ENCODE measurements around the gene REXO1.
A peak's percentile ranks its signal among the peaks of the same experiment; 100 is the strongest.

The REXO1 gene

DNA sequence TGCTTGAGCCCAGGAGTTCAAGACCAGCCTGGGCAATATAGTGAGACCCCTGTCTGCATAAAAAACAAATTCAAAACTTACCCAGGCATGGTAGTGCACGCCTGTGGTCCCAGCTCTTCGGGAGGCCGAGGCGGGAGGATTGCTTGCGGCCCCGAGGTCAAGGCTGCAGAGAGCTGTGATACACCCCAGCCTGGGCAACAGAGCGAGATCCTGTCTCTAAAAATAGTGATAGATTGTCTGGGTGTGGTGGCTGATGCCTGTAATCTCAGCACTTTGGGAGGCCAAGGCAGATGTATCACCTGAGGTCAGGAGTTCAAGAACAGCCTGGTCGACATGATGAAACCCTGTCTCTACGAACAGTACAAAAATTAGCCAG lies 19.1 kb upstream of the REXO1 start:
- no peak for DNase-seq
- no peak overlapping the region for H2BK5ac ChIP-seq (ENCODE audit: low read length)

DNA sequence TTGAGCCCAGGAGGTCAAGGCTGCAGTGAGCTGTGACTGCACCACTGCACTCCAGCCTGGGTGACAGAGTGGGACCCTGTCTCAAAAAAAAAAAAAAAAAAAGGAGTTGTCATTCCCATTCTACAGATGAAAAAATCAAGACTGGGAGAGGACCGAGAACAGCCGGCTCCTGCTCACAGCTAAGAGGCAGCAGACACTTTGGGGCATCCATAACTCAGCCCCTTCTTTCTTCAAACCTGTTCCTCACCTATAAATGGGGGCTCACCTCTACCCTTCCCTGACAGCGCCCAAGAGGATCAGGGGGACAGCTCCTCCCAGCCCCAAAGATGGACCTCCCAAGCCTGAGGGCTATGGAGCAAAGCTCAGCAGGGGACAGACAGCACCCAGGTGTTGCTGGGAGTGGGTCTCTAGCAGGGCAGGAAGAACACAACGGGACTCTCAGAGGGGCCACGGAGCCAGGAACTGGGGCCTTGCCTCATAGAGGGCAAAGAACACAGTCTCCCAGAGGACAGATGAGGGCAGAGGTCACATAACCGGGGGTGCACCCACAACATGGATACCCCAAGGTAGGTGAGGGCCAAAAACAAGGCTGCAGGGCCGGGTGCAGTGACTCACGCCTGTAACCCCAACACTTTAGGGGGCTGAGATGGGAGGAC lies 18.5 kb upstream of the REXO1 start:
- DNase-seq: no peak
- H3K4ac ChIP-seq (ENCODE audit: low read depth, low read length): no peak overlapping the region

More for the DNA sequence above, 19.1 kb upstream of the REXO1 start:
- H3K27ac ChIP-seq (ENCODE audit: low read depth, low read length): no peak overlapping the region
- no peak overlapping the region for H3K23ac ChIP-seq (ENCODE audit: low read length)
- no peak overlapping the region for H4K8ac ChIP-seq (ENCODE audit: low read depth, low read length)
- H2BK120ac ChIP-seq (ENCODE audit: low read depth, low read length): no peak overlapping the region
- WGBS (ENCODE audit: extremely low coverage, insufficient coverage, low lambda C conversion rate): no CpG with 5 or more reads among the region's 9 CpGs
- H3K27me3 ChIP-seq (ENCODE audit: insufficient read depth, low read length, poor library complexity): no peaks in the 10 kb centered on the region
- peaks cover 1% of the 10 kb centered on the region for H3K79me2 ChIP-seq (ENCODE audit: control insufficient read depth, insufficient read depth, low read length)
- H3K36me3 ChIP-seq (ENCODE audit: control insufficient read depth, insufficient read depth, low read length): no peaks in the 10 kb centered on the region
- H2BK15ac ChIP-seq (replicated peaks; ENCODE audit: low read depth): no peak overlapping the region
- no peak overlapping the region for H3K4ac ChIP-seq (ENCODE audit: low read depth, low read length)
- H2AK5ac ChIP-seq (ENCODE audit: low read length): no peak overlapping the region
- H3K4me2 ChIP-seq (ENCODE audit: low read length): no peak overlapping the region
- H3K4me1 ChIP-seq (ENCODE audit: control insufficient read depth, low read depth, low read length): no peaks in the 10 kb centered on the region
- no peak overlapping the region for H3K18ac ChIP-seq (ENCODE audit: low read length)
- H3K9ac ChIP-seq (ENCODE audit: low read length): no peak overlapping the region
- H3K4me3 ChIP-seq (ENCODE audit: low read length): no peak overlapping the region
- H3K79me1 ChIP-seq (ENCODE audit: low read length): no peaks in the 10 kb centered on the region
- H3K56ac ChIP-seq (ENCODE audit: low read length): no peak overlapping the region
- H4K5ac ChIP-seq (ENCODE audit: low read length): no peak overlapping the region

DNA sequence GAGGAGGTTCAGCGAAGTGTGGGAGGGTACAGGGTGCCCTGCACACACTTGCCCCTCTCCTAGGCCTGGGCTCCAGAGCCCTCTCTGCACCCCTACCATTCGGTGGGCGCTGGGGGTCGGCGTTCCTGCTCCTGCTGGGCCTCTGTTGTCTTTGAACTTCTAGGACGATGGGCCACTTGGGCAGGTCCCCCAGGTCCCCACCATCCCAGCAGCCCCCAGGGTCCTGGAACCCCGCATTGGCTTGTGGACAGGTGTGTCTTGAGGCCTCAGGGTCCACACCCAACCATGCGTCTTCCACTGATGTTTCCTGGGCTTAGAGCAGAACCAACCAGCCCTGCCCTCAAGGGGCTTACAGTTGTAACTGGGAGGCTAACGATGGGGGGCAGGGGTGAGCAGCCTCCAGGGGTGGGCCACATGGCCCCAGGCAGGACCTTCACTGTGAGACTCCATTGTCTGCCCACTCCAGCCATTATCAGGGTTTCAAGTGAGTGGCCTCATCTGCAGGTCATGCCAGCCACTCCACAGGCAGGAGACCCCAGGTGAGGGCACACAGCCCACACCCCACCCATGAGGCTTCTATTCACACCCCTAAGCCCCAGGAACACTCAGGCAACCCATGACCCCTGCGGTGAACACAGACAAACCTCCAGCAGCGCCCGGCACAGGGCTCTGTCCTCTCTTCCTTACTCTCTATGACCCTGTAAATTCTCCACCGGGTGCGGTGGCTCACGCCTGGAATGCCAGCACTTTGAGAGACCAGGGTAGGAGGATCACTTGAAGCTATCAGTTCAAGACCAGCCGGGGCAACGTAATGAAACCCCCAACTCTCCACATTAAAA lies 17.1 kb upstream of the REXO1 start:
- H3K27ac ChIP-seq (ENCODE audit: low read depth, low read length): no peak overlapping the region
- DNase-seq: no peak
- H3K4ac ChIP-seq (ENCODE audit: low read depth, low read length): no peak overlapping the region
- no peak overlapping the region for H2BK5ac ChIP-seq (ENCODE audit: low read length)
- WGBS (ENCODE audit: extremely low coverage, insufficient coverage, low lambda C conversion rate): no CpG with 5 or more reads among the region's 17 CpGs
- H3K56ac ChIP-seq (ENCODE audit: low read length): peak overlapping the region; percentile 96
- H3K36me3 ChIP-seq (ENCODE audit: control insufficient read depth, insufficient read depth, low read length): no peaks in the 10 kb centered on the region
- H3K27me3 ChIP-seq (ENCODE audit: insufficient read depth, low read length, poor library complexity): no peaks in the 10 kb centered on the region
- H3K4me3 ChIP-seq (ENCODE audit: low read length): no peak overlapping the region
- peaks cover 7% of the 10 kb centered on the region for H3K4me1 ChIP-seq (ENCODE audit: control insufficient read depth, low read depth, low read length)
- H4K8ac ChIP-seq (ENCODE audit: low read depth, low read length): no peak overlapping the region
- H3K23ac ChIP-seq (ENCODE audit: low read length): peak overlapping the region; percentile 85
- H3K9ac ChIP-seq (ENCODE audit: low read length): peak overlapping the region; percentile 86
- H4K5ac ChIP-seq (ENCODE audit: low read length): no peak overlapping the region
- peak overlapping the region; percentile 3 for H3K18ac ChIP-seq (ENCODE audit: low read length)
- peak overlapping the region; percentile 74 for H3K4me2 ChIP-seq (ENCODE audit: low read length)
- H3K79me1 ChIP-seq (ENCODE audit: low read length): peaks cover 4% of the 10 kb centered on the region
- no peak overlapping the region for H2BK120ac ChIP-seq (ENCODE audit: low read depth, low read length)
- H2AK5ac ChIP-seq (ENCODE audit: low read length): no peak overlapping the region
- peaks cover 21% of the 10 kb centered on the region for H3K79me2 ChIP-seq (ENCODE audit: control insufficient read depth, insufficient read depth, low read length)
- H2BK15ac ChIP-seq (replicated peaks; ENCODE audit: low read depth): no peak overlapping the region

More for the DNA sequence above, 18.5 kb upstream of the REXO1 start:
- H3K4me2 ChIP-seq (ENCODE audit: low read length): no peak overlapping the region
- H4K8ac ChIP-seq (ENCODE audit: low read depth, low read length): no peak overlapping the region
- H3K56ac ChIP-seq (ENCODE audit: low read length): no peak overlapping the region
- H3K27me3 ChIP-seq (ENCODE audit: insufficient read depth, low read length, poor library complexity): no peaks in the 10 kb centered on the region
- no peaks in the 10 kb centered on the region for H3K79me1 ChIP-seq (ENCODE audit: low read length)
- H3K23ac ChIP-seq (ENCODE audit: low read length): no peak overlapping the region
- no peak overlapping the region for H3K9ac ChIP-seq (ENCODE audit: low read length)
- no peak overlapping the region for H3K27ac ChIP-seq (ENCODE audit: low read depth, low read length)
- H2BK5ac ChIP-seq (ENCODE audit: low read length): no peak overlapping the region
- no peak overlapping the region for H2BK15ac ChIP-seq (replicated peaks; ENCODE audit: low read depth)
- H3K36me3 ChIP-seq (ENCODE audit: control insufficient read depth, insufficient read depth, low read length): no peaks in the 10 kb centered on the region
- WGBS (ENCODE audit: extremely low coverage, insufficient coverage, low lambda C conversion rate): no CpG with 5 or more reads among the region's 8 CpGs
- peaks cover 6% of the 10 kb centered on the region for H3K79me2 ChIP-seq (ENCODE audit: control insufficient read depth, insufficient read depth, low read length)
- no peak overlapping the region for H2BK120ac ChIP-seq (ENCODE audit: low read depth, low read length)
- no peak overlapping the region for H3K18ac ChIP-seq (ENCODE audit: low read length)
- H3K4me1 ChIP-seq (ENCODE audit: control insufficient read depth, low read depth, low read length): no peaks in the 10 kb centered on the region
- H2AK5ac ChIP-seq (ENCODE audit: low read length): no peak overlapping the region
- H3K4me3 ChIP-seq (ENCODE audit: low read length): no peak overlapping the region
- H4K5ac ChIP-seq (ENCODE audit: low read length): no peak overlapping the region

DNA sequence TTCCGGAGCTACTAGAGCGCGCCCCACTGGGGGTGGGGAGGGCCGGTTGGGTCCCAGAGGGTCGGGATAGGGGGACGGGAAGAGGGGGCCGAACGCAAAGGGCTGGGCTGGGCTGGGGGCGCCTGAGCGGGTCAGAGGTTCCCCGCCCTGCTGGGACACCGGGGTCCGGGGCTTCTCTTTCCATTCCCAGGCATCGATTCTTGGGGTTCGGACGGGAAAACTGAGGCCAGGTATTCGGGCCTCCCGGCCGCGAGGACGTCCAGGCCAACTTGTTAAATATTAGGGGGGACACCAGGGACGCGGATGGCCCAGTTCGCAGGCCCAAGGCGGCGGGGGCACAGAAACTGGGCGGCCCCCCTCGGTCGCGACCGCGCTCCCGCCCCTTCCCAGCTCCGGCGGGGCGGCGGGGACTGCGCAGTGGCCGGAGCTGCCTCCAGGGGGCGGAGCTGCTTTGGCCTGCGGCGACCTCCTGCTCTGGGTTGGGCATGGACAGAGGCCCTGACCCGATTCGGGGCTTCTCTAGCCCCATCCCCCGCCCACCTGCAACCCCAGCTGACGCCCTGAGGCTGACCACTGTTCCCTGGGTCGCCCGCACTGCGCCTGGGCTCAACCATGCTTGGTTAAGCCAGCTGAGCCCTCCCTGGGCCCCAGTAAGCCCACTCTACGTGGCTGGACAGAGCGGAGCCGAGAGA lies 16.3 kb upstream of the REXO1 start:
- H3K4me3 ChIP-seq (ENCODE audit: low read length): peak overlapping the region; percentile 54
- peak overlapping the region; percentile 74 for H3K4me2 ChIP-seq (ENCODE audit: low read length)
- peak overlapping the region; percentile 98 for H3K4ac ChIP-seq (ENCODE audit: low read depth, low read length)
- H4K5ac ChIP-seq (ENCODE audit: low read length): no peak overlapping the region
- H3K27me3 ChIP-seq (ENCODE audit: insufficient read depth, low read length, poor library complexity): no peaks in the 10 kb centered on the region
- peaks cover 4% of the 10 kb centered on the region for H3K79me1 ChIP-seq (ENCODE audit: low read length)
- peak overlapping the region; percentile 85 for H3K23ac ChIP-seq (ENCODE audit: low read length)
- H4K8ac ChIP-seq (ENCODE audit: low read depth, low read length): peak overlapping the region; percentile 82
- peak overlapping the region; percentile 69 for H2BK120ac ChIP-seq (ENCODE audit: low read depth, low read length)
- H3K9ac ChIP-seq (ENCODE audit: low read length): peak overlapping the region; percentile 94
- H3K4me1 ChIP-seq (ENCODE audit: control insufficient read depth, low read depth, low read length): peaks cover 8% of the 10 kb centered on the region
- WGBS (ENCODE audit: extremely low coverage, insufficient coverage, low lambda C conversion rate): no CpG with 5 or more reads among the region's 52 CpGs
- peak overlapping the region; percentile 10 for H2BK15ac ChIP-seq (replicated peaks; ENCODE audit: low read depth)
- DNase-seq: peak; percentile 83
- peak overlapping the region; percentile 27 for H2BK5ac ChIP-seq (ENCODE audit: low read length)
- H3K56ac ChIP-seq (ENCODE audit: low read length): peak overlapping the region; percentile 96
- H3K36me3 ChIP-seq (ENCODE audit: control insufficient read depth, insufficient read depth, low read length): no peaks in the 10 kb centered on the region
- H3K18ac ChIP-seq (ENCODE audit: low read length): peak overlapping the region; percentile 96
- peak overlapping the region; percentile 92 for H3K27ac ChIP-seq (ENCODE audit: low read depth, low read length)
- peaks cover 27% of the 10 kb centered on the region for H3K79me2 ChIP-seq (ENCODE audit: control insufficient read depth, insufficient read depth, low read length)
- H2AK5ac ChIP-seq (ENCODE audit: low read length): no peak overlapping the region

DNA sequence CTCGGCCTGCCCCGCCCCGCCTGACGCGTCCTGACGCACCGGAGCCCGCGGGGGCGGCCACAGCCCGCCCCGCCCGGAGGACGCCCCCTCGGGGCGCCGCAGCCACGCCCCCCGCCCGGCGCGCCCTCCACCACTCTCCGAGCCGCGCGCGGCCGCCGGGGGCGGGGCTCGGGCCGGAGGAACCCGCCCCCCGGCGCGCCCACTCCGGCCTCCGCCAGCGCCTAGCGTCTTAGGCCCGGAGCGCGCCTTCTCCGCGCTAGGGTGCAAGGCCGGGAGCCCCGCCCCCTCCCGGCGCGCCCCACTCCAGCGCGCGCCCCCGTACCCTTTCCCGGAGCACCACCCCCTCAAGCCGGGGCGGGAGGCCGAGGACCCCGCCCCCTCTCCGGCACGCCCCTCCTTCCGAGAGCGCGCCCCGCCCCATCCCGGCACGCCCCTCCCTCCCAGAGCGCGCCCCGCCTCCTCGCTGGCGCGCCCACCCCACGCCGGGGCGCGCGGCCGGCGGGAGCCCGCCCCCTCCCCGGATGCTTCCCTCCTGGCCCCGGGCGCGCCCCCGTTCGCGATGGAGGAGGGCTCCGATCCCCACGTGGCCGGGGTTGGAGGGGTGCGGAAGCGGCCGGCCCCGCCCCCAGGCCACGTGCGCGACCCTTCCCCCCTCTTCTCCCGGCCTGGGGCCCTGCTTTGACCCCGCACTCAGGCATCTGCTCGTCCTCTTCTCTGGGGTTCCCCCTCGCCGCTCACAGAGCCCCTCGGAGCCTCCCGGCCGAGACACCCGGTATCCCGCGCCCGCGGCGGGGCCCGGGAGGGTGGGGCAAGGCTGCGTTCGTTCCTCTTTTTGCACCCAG lies 15.6 kb upstream of the REXO1 start:
- Histone ChIP-seq H2BK15ac (replicated peaks; ENCODE audit: low read depth) (peak overlapping the region; percentile 10), H3K36me3 (ENCODE audit: control insufficient read depth, insufficient read depth, low read length) (no peaks in the 10 kb centered on the region), H4K5ac (ENCODE audit: low read length) (no peak overlapping the region), H2BK120ac (ENCODE audit: low read depth, low read length) (peak overlapping the region; percentile 69), H3K27me3 (ENCODE audit: insufficient read depth, low read length, poor library complexity) (no peaks in the 10 kb centered on the region), H3K4ac (ENCODE audit: low read depth, low read length) (peak overlapping the region; percentile 98), H2BK5ac (ENCODE audit: low read length) (peak overlapping the region; percentile 27), H3K9ac (ENCODE audit: low read length) (peak overlapping the region; percentile 94), H3K4me1 (ENCODE audit: control insufficient read depth, low read depth, low read length) (peaks cover 10% of the 10 kb centered on the region), H2AK5ac (ENCODE audit: low read length) (no peak overlapping the region), H3K79me1 (ENCODE audit: low read length) (peaks cover 6% of the 10 kb centered on the region), H3K23ac (ENCODE audit: low read length) (no peak overlapping the region), H3K4me3 (ENCODE audit: low read length) (peak overlapping the region; percentile 54), H3K18ac (ENCODE audit: low read length) (peak overlapping the region; percentile 96), H3K79me2 (ENCODE audit: control insufficient read depth, insufficient read depth, low read length) (peaks cover 34% of the 10 kb centered on the region), H4K8ac (ENCODE audit: low read depth, low read length) (peak overlapping the region; percentile 82), H3K56ac (ENCODE audit: low read length) (peak overlapping the region; percentile 93), H3K27ac (ENCODE audit: low read depth, low read length) (peak overlapping the region; percentile 92), H3K4me2 (ENCODE audit: low read length) (peak overlapping the region; percentile 39)
- no CpG with 5 or more reads among the region's 115 CpGs for WGBS (ENCODE audit: extremely low coverage, insufficient coverage, low lambda C conversion rate)
- DNase-seq: peak; percentile 96

All from mesendoderm (in vitro differentiated cells).